IMR-90 (cell line): ENCODE results near the gene TAL1. TPM values are rescaled to one million over a fixed set of nuclear protein-coding genes. Genes with fewer than 3 reads are reported as not detected.

Source experiments
- ATAC-seq: fragments of 200-7000 bp; cut with Tn5 transposase; 2 replicates; pipeline ENCODE4 v1.9.1; 2020; ENCODE audit warnings: low read depth, mild to moderate bottlenecking, moderate library complexity
- BruUV-seq: library from RNA; stranded (reverse); fragments of 400-500 nt; replicated peaks from 2 replicates; lab custom pipeline; 2021; lab: Mats Ljungman, UMichigan
- CTCF ChIA-PET: fragments of 300-600 bp; formaldehyde crosslinking; extraction: SDS; loops from one replicate; lab custom pipeline; 2021; ENCODE audit warnings: antibody characterized with exemption; lab: Yijun Ruan, JAX
- POLR2A ChIA-PET: fragments of 300-600 bp; sonication (Branson Sonifier 250); formaldehyde crosslinking; loops from one replicate; lab custom pipeline; 2022; ENCODE audit warnings: antibody characterized with exemption; ENCODE audit not compliant: unreplicated experiment; lab: Charles Lee
- DNase-seq: peaks from one replicate; pipeline ENCODE4 v3.0.0; 2013
- H2AFZ ChIP-seq: replicated peaks from 2 replicates; pipeline ENCODE3; 2013; ENCODE audit warnings: low read length, mild to moderate bottlenecking; ENCODE audit not compliant: poor library complexity
- H2AK5ac ChIP-seq: 2 replicates; pipeline ENCODE4 v1.6.1; 2013; ENCODE audit warnings: low read depth, low read length, inconsistent platforms
- H2AK9ac ChIP-seq: replicated peaks from 2 replicates; pipeline ENCODE3; 2013; ENCODE audit warnings: mild to moderate bottlenecking, low read depth, low read length, moderate library complexity; ENCODE audit not compliant: poor library complexity
- H2BK120ac ChIP-seq: 2 replicates; pipeline ENCODE4 v1.6.1; 2013; ENCODE audit warnings: low read depth, low read length, inconsistent platforms
- H2BK15ac ChIP-seq: 3 replicates; pipeline ENCODE4 v1.6.1; 2013; ENCODE audit warnings: low read depth, low read length, inconsistent platforms
- H2BK20ac ChIP-seq: 2 replicates; pipeline ENCODE4 v1.6.1; 2013; ENCODE audit warnings: low read depth, mild to moderate bottlenecking, inconsistent platforms, low read length, moderate library complexity
- H2BK5ac ChIP-seq: 2 replicates; pipeline ENCODE4 v1.6.1; 2013; ENCODE audit warnings: mild to moderate bottlenecking, low read depth, low read length, inconsistent platforms; ENCODE audit not compliant: poor library complexity, severe bottlenecking
- H3K14ac ChIP-seq: replicated peaks from 2 replicates; pipeline ENCODE4 v1.6.1; 2013; ENCODE audit warnings: low read depth, low read length, inconsistent platforms
- H3K18ac ChIP-seq: 2 replicates; pipeline ENCODE4 v1.6.1; 2013; ENCODE audit warnings: low read depth, low read length, control low read depth
- H3K23ac ChIP-seq: 2 replicates; pipeline ENCODE4 v1.6.1; 2013; ENCODE audit warnings: low read depth, low read length, inconsistent platforms
- H3K27ac ChIP-seq: 2 replicates; pipeline ENCODE4 v1.5.1; 2013; ENCODE audit warnings: mild to moderate bottlenecking, control low read depth, low read length; ENCODE audit not compliant: insufficient read depth
- H3K27me3 ChIP-seq: 2 replicates; pipeline ENCODE4 v1.6.1; 2013; ENCODE audit warnings: low read length; ENCODE audit not compliant: control insufficient read depth, insufficient read depth
- H3K36me3 ChIP-seq: 2 replicates; pipeline ENCODE4 v1.6.1; 2013; ENCODE audit warnings: low read length, mixed read lengths; ENCODE audit not compliant: control insufficient read depth, insufficient read depth
- H3K4ac ChIP-seq: 2 replicates; pipeline ENCODE4 v1.6.1; 2013; ENCODE audit warnings: low read depth, low read length, inconsistent platforms
- H3K4me1 ChIP-seq: 2 replicates; pipeline ENCODE4 v1.6.1; 2013; ENCODE audit warnings: low read length, mixed read lengths; ENCODE audit not compliant: control insufficient read depth, insufficient read depth
- H3K4me2 ChIP-seq: 2 replicates; pipeline ENCODE4 v1.6.1; 2013; ENCODE audit warnings: low read depth, mild to moderate bottlenecking, control low read depth, low read length, moderate library complexity
- H3K4me3 ChIP-seq: 2 replicates; pipeline ENCODE4 v1.5.1; 2013; ENCODE audit warnings: low read depth, mild to moderate bottlenecking, control low read depth, low read length, moderate library complexity; ENCODE audit not compliant: insufficient read depth
- H3K56ac ChIP-seq: 2 replicates; pipeline ENCODE4 v1.6.1; 2013; ENCODE audit warnings: low read length, inconsistent platforms; ENCODE audit not compliant: insufficient read depth; ENCODE audit errors: extremely low read depth
- H3K79me1 ChIP-seq, 2 experiments: 2 replicates each; pipeline ENCODE4 v1.6.1; 2013; ENCODE audit warnings: low read length in 2 of 2, inconsistent platforms in 1 of 2, low read depth in 1 of 2
- H3K9ac ChIP-seq: 2 replicates; pipeline ENCODE4 v1.6.1; 2013; ENCODE audit warnings: low read depth, low read length, control low read depth
- H3K9me1 ChIP-seq: 2 replicates; pipeline ENCODE4 v1.6.1; 2013; ENCODE audit warnings: low read length, inconsistent platforms; ENCODE audit not compliant: insufficient read depth
- H3K9me3 ChIP-seq: 2 replicates; pipeline ENCODE4 v1.6.1; 2013; ENCODE audit warnings: low read length; ENCODE audit not compliant: control insufficient read depth, insufficient read depth
- H4K20me1 ChIP-seq: 2 replicates; pipeline ENCODE4 v1.6.1; 2013; ENCODE audit warnings: low read length, inconsistent platforms; ENCODE audit not compliant: insufficient read depth
- H4K5ac ChIP-seq: 2 replicates; pipeline ENCODE4 v1.6.1; 2013; ENCODE audit warnings: mild to moderate bottlenecking, low read depth, low read length, control low read depth
- H4K8ac ChIP-seq, 2 experiments: 2 replicates each; pipeline ENCODE4 v1.6.1; 2013; ENCODE audit warnings: low read depth in 2 of 2, low read length in 2 of 2, control low read depth in 1 of 2, inconsistent platforms in 1 of 2
- H4K91ac ChIP-seq: 2 replicates; pipeline ENCODE4 v1.6.1; 2013; ENCODE audit warnings: low read depth, low read length, inconsistent platforms; ENCODE audit not compliant: insufficient read depth
- BHLHE40 ChIP-seq: fragments of 150-350 bp; IDR thresholded peaks from 2 replicates; pipeline ENCODE4 v1.6.1; 2016; ENCODE audit warnings: mild to moderate bottlenecking, low read depth, low read length
- ELK1 ChIP-seq: fragments of 150-350 bp; IDR thresholded peaks from 2 replicates; pipeline ENCODE4 v1.6.1; 2016; ENCODE audit warnings: low read depth, mild to moderate bottlenecking, low read length, moderate library complexity, borderline replicate concordance
- FOS ChIP-seq: fragments of 150-350 bp; IDR thresholded peaks from 2 replicates; pipeline ENCODE4 v1.6.1; 2016; ENCODE audit warnings: low read depth, low read length
- MAFK ChIP-seq: IDR thresholded peaks from 2 replicates; pipeline ENCODE4 v1.6.1; 2012; ENCODE audit warnings: low read depth, low read length, improper control_type of control experiment
- NFE2L2 ChIP-seq: fragments of 150-350 bp; IDR thresholded peaks from 2 replicates; pipeline ENCODE4 v1.6.1; 2016; ENCODE audit warnings: low read depth, mild to moderate bottlenecking, low read length
- RFX5 ChIP-seq: IDR thresholded peaks from 2 replicates; pipeline ENCODE4 v1.8.0; 2012; ENCODE audit warnings: low read depth, mild to moderate bottlenecking, low read length, moderate library complexity
- WGBS, 2 experiments: methylation state at CpG; one replicate each; pipeline versions ENCODE4 v1.1.5 to v1.1.7; 2013; ENCODE audit warnings: missing lambda C conversion rate in 2 of 2; ENCODE audit not compliant: insufficient read length in 1 of 2; ENCODE audit errors: extremely low coverage in 2 of 2; 5-methylcytosine and 5-hydroxymethylcytosine counted together
- dilution Hi-C: fragments of 300-500 bp; cut with HindIII; formaldehyde crosslinking; loops from one replicate; pipeline ENCODE4 v1.14.3; 2018; ENCODE audit warnings: low sequenced_read_pairs; ENCODE audit not compliant: unreplicated experiment
- in situ Hi-C: fragments of 300-500 bp; cut with MboI; formaldehyde crosslinking; loops from 3 replicates; pipeline ENCODE4 v1.14.3; 2019; ENCODE audit warnings: low sequenced_read_pairs, inconsistent platforms, mixed read lengths
- intact Hi-C: fragments of 100-400 bp; cut with micrococcal nuclease; formaldehyde crosslinking; loops from 2 replicates; pipeline ENCODE4 v1.10.0; 2022
- polyA plus RNA-seq, 3 experiments: library from polyadenylated mRNA; depleted of rRNA; stranded (reverse); fragments of >200 nt; gene quantifications; 2 replicates each; pipeline ENCODE4 v1.2.3, GENCODE V29; 2012; ENCODE audit warnings: low replicate concordance in 1 of 3
- total RNA-seq: library from RNA; depleted of rRNA; stranded (reverse); fragments of >200 nt; gene quantifications from 2 replicates; pipeline ENCODE4 v1.2.3, GENCODE V29; 2012

Gene TAL1
- total and polyA plus RNA-seq, 2 of the 4 experiments (the other 2 are of a cell fraction) = not detected

DNA sequence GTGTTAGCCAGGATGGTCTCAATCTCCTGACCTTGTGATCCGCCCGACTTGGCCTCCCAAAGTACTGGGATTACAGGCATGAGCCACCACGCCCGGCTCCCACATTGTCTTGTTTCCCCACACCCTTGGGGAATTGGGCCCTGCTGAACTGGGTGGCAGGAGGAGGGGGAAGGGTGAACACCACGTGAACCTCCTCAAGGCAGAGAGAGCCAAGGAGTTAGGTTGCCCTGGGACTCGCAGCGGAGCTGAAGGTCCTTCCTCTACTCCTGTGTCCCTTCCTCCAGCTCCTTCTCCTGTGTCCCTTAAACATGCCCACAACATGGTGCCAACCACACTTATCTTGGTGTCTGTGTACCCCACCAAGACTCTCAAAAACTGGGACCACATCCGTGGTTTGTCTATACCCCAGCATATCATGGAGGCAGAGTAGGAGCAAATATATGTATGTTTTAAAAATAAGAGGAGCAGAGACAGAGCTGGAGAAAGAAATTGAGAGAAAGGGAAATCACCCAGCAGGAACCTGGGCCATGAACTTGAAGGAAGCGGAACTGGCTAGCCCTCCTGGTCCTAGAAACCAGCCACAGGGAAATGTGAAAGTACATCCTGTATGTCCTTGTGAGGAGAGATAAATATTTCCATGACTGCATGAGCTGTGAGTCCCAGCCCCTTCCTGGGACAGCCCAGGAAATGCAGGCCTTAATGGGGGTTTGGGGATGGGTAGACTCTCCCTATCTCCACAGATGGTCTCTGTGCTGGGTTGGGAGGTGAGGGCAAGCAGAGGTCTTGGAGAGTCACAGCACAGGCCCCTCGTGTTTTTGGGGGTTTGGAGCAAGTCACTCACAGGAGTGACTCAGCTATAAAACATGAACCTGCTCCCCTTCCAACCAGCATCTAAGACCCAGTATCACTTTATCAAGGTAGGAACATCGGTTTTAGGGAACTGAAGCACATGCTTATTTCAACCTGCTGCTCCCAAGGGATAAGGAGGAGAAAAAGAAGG is 9.4 kb upstream of the TAL1 start:
- peak overlapping the region; percentile 70 for H2AK9ac ChIP-seq
- no peaks in the 10 kb centered on the region for H3K9me1 ChIP-seq
- no peak overlapping the region for H3K23ac ChIP-seq
- ATAC-seq (no peak), DNase-seq (no peak)
- no peak overlapping the region for H3K4me3 ChIP-seq
- H3K18ac ChIP-seq = no peak overlapping the region
- no peaks in the 10 kb centered on the region for H3K79me1 ChIP-seq
- no peak overlapping the region for H3K27ac ChIP-seq
- ChIA-PET POLR2A (interaction anchor here (0.5 kb wide), 1 partner anchor 145 kb away, joined by 4 read pairs; no protein-coding TSS in a partner anchor), CTCF (interaction anchor here (1.6 kb wide), 1 partner anchor 62 kb away, joined by 5 read pairs; no protein-coding TSS in a partner anchor)
- H4K8ac ChIP-seq = no peak overlapping the region
- H3K14ac ChIP-seq = no peak overlapping the region
- H3K27me3 ChIP-seq = peaks cover 29% of the 10 kb centered on the region
- no peaks in the 10 kb centered on the region for H3K36me3 ChIP-seq
- H3K4me2 ChIP-seq = no peak overlapping the region
- dilution Hi-C loops = no loop called here
- H3K56ac ChIP-seq = no peak overlapping the region
- in situ Hi-C loops = no loop called here
- no TSS peak for BruUV-seq
- no peak overlapping the region for H2AK5ac ChIP-seq
- WGBS, 2 experiments = no CpG with 5 or more reads among the region's 11 CpGs
- no peaks in the 10 kb centered on the region for H3K9me3 ChIP-seq
- no peaks in the 10 kb centered on the region for H4K20me1 ChIP-seq
- H4K91ac ChIP-seq = no peak overlapping the region
- no peak overlapping the region for H2BK20ac ChIP-seq
- H2BK5ac ChIP-seq = no peak overlapping the region
- peak overlapping the region; percentile 67 for H2AFZ ChIP-seq
- no peak overlapping the region for H4K5ac ChIP-seq
- no peak overlapping the region for H3K4ac ChIP-seq
- H3K9ac ChIP-seq = no peak overlapping the region
- no peak for TF ChIP-seq FOS
- no peak for TF ChIP-seq MAFK
- no peak for TF ChIP-seq NFE2L2
- TF ChIP-seq BHLHE40 = no peak
- no peak for TF ChIP-seq ELK1
- no peak for TF ChIP-seq RFX5
- H2BK15ac ChIP-seq = no peak overlapping the region
- intact Hi-C loops = no loop called here
- no peaks in the 10 kb centered on the region for H3K4me1 ChIP-seq
- no peak overlapping the region for H2BK120ac ChIP-seq
